HG03159 (cell line): ENCODE measurements around the gene DPYSL5.

Source experiments
- ATAC-seq: cut with Tn5 transposase; IDR thresholded peaks from one replicate; pipeline ENCODE4 v1.9.1; 2021; ENCODE audit warnings: mild to moderate bottlenecking, moderate library complexity; ENCODE audit not compliant: unreplicated experiment

The DPYSL5 gene

DNA sequence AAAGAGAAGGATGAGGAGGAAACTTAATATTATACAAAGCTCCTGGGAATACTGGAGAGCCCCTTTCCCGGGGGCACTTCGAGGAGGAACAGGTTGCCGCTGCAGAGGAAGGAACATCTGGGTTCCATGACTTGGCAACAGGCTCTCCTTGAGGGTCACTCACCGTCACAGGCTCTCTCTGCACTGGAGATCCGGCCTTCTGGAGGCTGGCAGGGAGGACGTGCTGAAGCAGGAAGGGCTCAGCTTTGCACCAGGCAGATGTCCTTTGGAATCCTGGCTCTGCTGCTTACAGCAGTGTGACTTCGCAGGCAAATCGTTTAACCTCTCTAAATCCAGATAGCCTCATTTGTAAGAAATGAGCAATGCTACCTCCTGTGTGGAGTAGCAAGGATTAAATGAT, 2.9 kb upstream of the DPYSL5 start:
- no peak for ATAC-seq

DNA sequence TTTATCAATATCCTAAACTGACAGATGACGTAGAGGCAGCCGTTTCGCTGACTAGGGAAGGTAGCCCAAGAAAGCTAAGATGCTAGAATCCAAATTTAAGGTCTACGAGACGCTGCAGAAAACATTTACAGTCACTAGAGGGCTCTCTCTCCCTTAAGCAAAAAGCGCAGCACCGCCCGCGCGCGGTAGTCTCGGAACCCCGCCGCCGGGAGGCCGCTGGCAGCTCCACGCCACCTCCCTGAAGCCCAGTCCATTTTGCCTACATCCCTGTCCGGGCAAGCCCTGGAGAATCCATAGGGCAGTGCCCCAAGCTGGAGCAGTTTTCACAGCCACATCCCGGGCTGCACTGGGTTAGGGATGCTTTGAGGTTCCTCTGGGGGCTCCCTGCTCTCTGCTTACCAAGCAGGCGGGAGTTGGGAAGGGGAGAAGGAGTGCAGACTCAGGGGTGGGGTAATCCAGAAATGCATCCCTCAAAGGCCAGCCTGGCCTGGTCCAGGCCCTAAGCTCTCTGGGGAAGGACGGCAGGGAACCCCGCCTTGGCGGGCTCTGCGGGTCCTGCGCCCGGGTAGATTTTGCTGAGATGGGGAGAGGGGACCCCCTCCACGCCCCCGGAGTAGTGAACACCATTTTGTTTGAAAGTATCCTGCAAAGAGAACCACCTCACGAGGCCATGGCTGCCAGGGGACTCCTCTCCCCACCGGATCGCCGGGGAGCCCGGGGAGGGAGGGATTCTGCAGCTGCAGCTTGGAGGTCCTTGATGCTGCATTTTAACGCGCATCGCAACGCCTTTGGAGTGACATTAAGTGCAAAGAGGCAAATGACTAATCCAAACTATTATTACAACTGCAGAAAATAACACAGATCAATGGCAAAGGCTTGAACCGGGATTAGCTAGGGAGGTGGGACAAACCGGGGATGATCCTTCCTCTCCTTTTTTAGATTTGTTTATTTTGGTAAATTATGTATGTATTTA, 1.3 kb upstream of the DPYSL5 start:
- ATAC-seq = no peak

GRCh38 chr2:26847307-26847654, 651 bp upstream of the DPYSL5 start:
- ATAC-seq = no peak

DNA sequence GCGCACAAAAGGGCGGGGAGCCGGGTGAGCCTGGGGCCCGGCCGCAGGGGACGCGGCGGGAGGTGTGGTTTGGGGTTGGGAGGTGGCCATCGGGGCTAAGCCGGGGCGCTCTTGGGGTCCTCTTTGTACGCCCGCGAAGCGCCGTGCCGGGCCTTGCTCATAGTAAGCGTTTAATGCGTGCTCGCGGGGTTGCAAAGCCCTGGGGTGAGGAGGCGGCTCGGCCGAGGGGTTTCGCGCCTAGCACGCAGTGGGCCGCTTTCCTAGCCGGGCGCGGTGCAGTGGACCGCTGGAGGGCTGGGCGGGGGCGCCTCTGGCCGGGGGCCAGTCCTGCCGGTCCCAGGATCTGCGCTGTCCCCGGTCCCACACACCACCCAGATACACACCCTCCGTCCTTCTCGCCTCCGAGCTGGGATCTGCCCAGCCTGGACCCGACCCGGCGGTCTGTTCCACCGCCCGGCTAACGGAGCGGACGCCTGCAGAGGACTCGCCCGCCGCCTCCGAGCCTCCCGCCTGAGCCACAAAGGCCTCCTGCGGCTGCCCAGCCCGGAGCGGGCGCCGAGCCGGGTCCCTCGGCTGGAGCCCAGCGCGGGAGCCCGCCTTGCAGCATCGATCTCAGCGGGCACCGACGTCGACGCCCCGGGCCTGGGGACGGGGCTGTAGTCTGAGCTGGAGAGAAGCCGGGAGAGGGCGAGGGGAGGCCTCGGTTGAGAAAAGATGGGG, 564 bp downstream of the DPYSL5 start:
- no peak for ATAC-seq

- no peak for ATAC-seq
Measured at GRCh38 chr2:26849056-26849999, 1.4 kb downstream of the DPYSL5 start.

- no peak for ATAC-seq
Measured at GRCh38 chr2:26850000-26850431, 2.1 kb downstream of the DPYSL5 start.

- no peak for ATAC-seq
Measured at GRCh38 chr2:26850505-26850904, 2.6 kb downstream of the DPYSL5 start.

DNA sequence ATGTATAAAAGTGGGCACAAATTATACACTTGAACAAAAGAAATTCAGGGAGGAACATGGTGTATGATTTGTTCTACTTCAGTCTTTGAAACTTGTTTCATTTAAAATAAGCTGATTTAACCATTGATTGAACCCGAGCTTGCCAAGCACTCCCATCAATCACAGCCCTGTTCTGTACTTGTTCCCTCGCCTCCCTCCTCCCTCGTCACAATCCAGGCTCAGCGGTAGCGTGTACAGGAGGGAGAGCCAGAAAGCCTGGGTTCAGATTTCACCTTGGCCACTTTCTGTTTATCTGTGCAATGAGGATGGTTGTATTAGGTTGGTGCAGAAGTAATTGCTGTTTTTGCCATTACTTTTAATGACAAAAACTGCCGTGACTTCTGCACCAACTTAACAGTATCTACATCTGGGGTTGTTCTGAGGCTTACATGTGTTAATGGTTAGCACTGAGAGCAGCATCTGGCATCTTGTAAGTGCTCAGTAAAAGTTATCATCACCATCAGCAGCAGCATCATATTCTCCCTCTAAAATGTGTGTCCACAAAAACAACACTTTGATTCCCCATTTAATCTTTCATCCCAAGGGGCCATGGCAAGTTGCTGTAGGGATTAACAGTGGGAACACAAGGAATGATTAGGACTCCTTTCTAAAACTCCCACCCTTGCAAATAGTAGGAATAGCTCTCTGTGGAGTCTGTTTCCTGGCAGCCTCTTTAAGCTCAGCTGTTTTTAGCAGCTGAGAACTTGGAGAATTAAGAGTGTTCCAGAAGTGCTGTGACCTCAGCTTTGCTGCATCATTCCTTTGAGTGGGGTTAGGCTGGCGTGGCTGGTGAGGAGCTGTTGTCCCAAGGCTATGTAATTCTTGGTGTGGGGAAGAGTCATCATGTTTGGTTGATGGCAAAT, 4.7 kb downstream of the DPYSL5 start:
- no peak for ATAC-seq

- ATAC-seq = no peak
Measured at GRCh38 chr2:26853751-26854150, 5.8 kb downstream of the DPYSL5 start.

DNA sequence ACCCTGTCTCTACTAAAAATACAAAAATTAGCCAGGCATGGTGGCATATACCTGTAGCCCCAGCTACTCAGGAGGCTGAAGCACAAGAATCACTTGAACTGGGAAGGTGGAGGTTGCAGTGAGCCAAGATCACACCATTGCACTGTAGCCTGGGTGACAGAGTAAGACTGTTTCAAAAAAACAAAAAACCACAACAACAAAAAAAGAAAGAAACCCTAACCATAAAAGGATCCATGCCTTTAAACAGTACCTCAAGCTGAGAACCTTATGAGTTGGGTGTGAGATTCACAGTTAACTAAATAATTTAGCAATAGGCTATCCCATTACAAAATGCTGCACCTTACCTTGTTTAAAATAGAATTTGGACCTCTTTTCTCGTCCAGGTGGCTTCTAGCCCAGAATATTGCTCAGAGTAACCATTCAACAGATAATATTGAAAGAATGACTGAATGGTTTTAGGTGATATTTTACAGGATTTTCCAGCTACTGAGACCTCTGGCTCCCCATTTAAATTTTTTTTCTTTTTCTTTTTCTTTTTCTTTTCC, 6.4 kb downstream of the DPYSL5 start:
- no peak for ATAC-seq

- ATAC-seq = no peak
Measured at GRCh38 chr2:26855466-26855865, 7.5 kb downstream of the DPYSL5 start.

GRCh38 chr2:26859622-26860021, 11.7 kb downstream of the DPYSL5 start:
- ATAC-seq = no peak

GRCh38 chr2:26860211-26860850, 12.4 kb downstream of the DPYSL5 start:
- no peak for ATAC-seq

GRCh38 chr2:26861610-26862224, 13.8 kb downstream of the DPYSL5 start:
- ATAC-seq = no peak

DNA sequence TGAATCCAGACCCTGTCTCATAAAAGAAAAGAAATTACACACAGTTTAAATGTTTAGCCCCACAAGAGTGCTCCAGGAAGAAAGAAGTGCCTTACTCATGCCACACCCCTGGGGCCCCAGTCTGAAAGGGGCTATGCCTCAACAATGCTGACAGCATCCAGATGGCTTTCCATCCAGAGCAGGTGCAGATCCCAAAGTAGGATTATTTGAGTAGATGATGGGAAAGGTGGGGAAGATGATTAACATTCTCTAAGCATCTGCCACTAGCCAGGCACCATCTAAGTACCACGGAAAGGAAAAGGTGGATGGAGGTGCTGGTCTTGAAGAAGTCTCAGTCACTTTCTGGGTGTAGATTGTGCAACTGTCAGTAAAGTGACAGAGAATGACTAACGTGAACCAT, 16.3 kb downstream of the DPYSL5 start:
- ATAC-seq = no peak

DNA sequence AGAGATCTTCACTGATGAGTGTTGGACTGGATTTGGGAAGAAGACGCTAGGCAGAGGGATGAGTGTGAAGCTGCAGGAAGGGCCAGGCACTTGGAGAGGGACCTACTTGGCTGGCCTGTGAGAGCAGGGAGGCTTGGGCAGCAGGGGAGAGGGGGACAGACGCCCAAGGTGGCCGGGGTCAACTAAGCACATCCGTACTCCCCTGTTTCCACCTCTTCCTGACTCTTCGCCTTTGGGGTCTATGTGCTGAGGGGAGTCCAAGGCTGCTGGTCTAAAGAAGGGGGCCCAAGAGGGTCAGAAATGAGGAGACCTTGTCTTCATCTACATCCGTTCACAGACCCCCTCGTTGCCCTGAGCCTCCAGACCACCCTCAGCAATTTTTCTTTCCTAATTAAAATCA, 16.7 kb downstream of the DPYSL5 start:
- no peak for ATAC-seq

DNA sequence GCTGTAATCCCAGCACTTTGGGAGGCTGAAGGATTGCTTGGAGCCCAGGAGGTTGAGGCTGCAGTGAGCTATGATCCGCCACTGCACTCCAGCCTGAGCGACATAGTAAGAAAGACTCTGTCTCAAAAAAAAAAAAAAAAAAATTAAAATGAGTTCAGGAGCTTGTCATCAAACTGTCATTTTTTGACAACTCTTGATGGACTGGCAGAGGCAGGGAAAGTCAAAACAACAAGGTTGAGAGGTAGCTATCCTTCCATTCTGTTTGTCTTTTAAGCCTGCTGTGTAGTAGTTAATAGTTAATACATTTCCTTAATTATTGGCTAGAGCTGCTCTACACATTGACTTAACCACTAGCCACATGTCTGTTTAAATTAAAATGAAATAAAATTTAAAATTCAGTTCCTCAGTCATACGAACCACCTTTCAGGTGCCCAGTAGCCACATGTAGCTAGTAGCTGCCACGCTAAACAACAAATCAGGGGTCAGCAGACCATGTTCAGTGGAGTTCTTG, 22.7 kb downstream of the DPYSL5 start:
- ATAC-seq = no peak

GRCh38 chr2:26873286-26873983, 25.5 kb downstream of the DPYSL5 start:
- no peak for ATAC-seq
